Measurements from ENCODE around the gene RARG. TPM values are rescaled to one million over a fixed set of nuclear protein-coding genes. Genes with fewer than 3 reads are reported as not detected.

Gene RARG
- total and polyA plus RNA-seq, 2 of the 4 experiments (the other 2 are of a cell fraction) = 7.9 to 30.9 TPM

DNA sequence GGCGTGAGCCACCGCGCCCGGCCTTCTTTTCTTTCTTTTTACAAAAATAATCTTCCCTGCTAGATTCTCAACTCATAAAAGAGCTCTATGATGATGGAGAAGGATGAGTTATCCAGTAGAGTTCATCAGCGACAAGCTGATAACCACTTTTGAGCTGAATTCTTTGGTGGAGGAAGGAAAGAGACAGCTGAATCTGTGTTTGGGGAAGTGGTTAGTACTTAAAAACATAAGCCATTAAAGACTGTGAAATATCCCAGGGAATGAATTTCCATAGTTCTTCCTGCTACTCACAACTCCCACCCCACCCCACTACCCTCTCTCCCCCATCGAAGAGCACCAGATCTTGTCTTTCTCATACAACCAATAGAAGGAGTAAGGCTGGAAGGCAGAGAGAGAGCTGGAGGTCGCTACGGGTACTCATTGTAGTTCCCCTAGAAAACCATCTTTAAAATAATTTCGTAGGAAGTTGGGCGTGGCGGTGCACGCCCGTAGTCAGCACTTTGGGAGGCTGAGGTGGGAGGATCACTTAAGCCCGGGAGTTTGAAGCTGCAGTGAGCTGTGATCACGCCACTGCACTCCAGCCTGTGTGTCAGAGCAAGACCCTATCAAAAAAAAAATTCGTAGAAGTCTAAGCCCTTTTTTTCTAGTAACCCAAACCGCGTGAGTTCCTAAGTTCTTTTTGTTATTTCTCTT lies 35.4 kb upstream of the RARG start (continued):
- TF ChIP-seq MXI1 (IDR thresholded peaks at IDR 0.05; ENCODE audit: borderline replicate concordance, low read depth, low read length) (no peak), ELK1 (IDR thresholded peaks at IDR 0.05; ENCODE audit: borderline replicate concordance, low read depth, low read length) (no peak), FOS (IDR thresholded peaks at IDR 0.05; ENCODE audit: low read depth, low read length) (no peak), NFE2L2 (IDR thresholded peaks at IDR 0.05; ENCODE audit: low read depth, low read length) (no peak)

- Histone ChIP-seq H3K9me3 (ENCODE audit: control insufficient read depth, insufficient read depth, low read length) (no peaks in the 10 kb centered on the region), H2BK15ac (ENCODE audit: low read depth, low read length) (no peak overlapping the region), H3K4me1 (ENCODE audit: control insufficient read depth, insufficient read depth, low read length) (peaks cover 7% of the 10 kb centered on the region; the same call in 1 of the 2 replicates), H2AK9ac (replicated peaks; ENCODE audit: low read depth, low read length, poor library complexity) (no peak overlapping the region), H3K36me3 (ENCODE audit: control insufficient read depth, insufficient read depth, low read length) (0 out of 2 replicates have a peak, but pooled peaks cover 2% of the 10 kb centered on the region), H2AK5ac (ENCODE audit: low read depth, low read length) (no peak overlapping the region), H4K5ac (ENCODE audit: low read depth, low read length) (no peak overlapping the region), H3K79me1 (ENCODE audit: low read depth in 1 of 2, low read length in 2 of 2) (peaks cover 23 to 27% of the 10 kb centered on the region in 2 experiments), H3K27me3 (ENCODE audit: control insufficient read depth, insufficient read depth, low read length) (no peaks in the 10 kb centered on the region), H3K18ac (ENCODE audit: low read depth, low read length) (no peak overlapping the region), H2BK120ac (ENCODE audit: low read depth, low read length) (no peak overlapping the region), H3K56ac (ENCODE audit: extremely low read depth, insufficient read depth, low read length) (no peak overlapping the region), H2AFZ (replicated peaks; ENCODE audit: low read length, poor library complexity) (no peak overlapping the region), H3K23ac (ENCODE audit: low read depth, low read length) (no peak overlapping the region), H3K4me3 (ENCODE audit: insufficient read depth, low read depth, low read length) (no peak overlapping the region), H4K8ac (ENCODE audit: low read depth in 2 of 2, low read length in 2 of 2) (no peak overlapping the region), H2BK5ac (ENCODE audit: low read depth, low read length, poor library complexity, severe bottlenecking) (no peak overlapping the region), H4K20me1 (ENCODE audit: insufficient read depth, low read length) (no peaks in the 10 kb centered on the region; the same call in 1 of the 2 replicates), H2BK20ac (ENCODE audit: low read depth, low read length) (no peak overlapping the region), H4K91ac (ENCODE audit: insufficient read depth, low read depth, low read length) (no peak overlapping the region), H3K9me1 (ENCODE audit: insufficient read depth, low read length) (peaks cover 14% of the 10 kb centered on the region), H3K9ac (ENCODE audit: low read depth, low read length) (no peak overlapping the region), H3K14ac (replicated peaks; ENCODE audit: low read depth, low read length) (no peak overlapping the region), H3K27ac (ENCODE audit: insufficient read depth, low read length) (no peak overlapping the region), H3K4me2 (ENCODE audit: low read depth, low read length) (no peak overlapping the region), H3K4ac (ENCODE audit: low read depth, low read length) (no peak overlapping the region)
- TF ChIP-seq, protein P1, sequence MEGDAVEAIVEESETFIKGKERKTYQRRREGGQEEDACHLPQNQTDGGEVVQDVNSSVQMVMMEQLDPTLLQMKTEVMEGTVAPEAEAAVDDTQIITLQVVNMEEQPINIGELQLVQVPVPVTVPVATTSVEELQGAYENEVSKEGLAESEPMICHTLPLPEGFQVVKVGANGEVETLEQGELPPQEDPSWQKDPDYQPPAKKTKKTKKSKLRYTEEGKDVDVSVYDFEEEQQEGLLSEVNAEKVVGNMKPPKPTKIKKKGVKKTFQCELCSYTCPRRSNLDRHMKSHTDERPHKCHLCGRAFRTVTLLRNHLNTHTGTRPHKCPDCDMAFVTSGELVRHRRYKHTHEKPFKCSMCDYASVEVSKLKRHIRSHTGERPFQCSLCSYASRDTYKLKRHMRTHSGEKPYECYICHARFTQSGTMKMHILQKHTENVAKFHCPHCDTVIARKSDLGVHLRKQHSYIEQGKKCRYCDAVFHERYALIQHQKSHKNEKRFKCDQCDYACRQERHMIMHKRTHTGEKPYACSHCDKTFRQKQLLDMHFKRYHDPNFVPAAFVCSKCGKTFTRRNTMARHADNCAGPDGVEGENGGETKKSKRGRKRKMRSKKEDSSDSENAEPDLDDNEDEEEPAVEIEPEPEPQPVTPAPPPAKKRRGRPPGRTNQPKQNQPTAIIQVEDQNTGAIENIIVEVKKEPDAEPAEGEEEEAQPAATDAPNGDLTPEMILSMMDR (conservative IDR thresholded peaks at IDR 0.05; ENCODE audit: low read depth, low read length) = no peak
- TF ChIP-seq MXI1 (IDR thresholded peaks at IDR 0.05; ENCODE audit: borderline replicate concordance, low read depth, low read length) (no peak), SMC3 (IDR thresholded peaks at IDR 0.05; ENCODE audit: low read depth, low read length) (no peak), POLR2A (IDR thresholded peaks at IDR 0.05; ENCODE audit: low read depth, low read length) (no peak), MAFK (IDR thresholded peaks at IDR 0.05; ENCODE audit: low read depth, low read length) (peak; percentile 83)
- intact Hi-C loops (cut with micrococcal nuclease) = no loop called here
- ATAC-seq (ENCODE audit: low read depth) (no peak), DNase-seq (no peak)
- in situ Hi-C loops (cut with MboI; ENCODE audit: low sequenced_read_pairs) = no loop called here
- ChIA-PET CTCF (no interaction called here), POLR2A (ENCODE audit: unreplicated experiment) (no interaction called here)
- BruUV-seq (replicated peaks) = no TSS peak
- no CpG with 5 or more reads among the region's 2 CpGs for WGBS, 2 experiments (ENCODE audit: extremely low coverage in 2 of 2, insufficient read length in 1 of 2)
- dilution Hi-C loops (cut with HindIII; ENCODE audit: low sequenced_read_pairs, unreplicated experiment) = no loop called here
These were observed 33.8 kb upstream of the RARG start for GRCh38 chr12:53265783-53266182.
